CD4-positive, alpha-beta T cell (primary cell): ENCODE results near the gene GPR4. TPM values are rescaled to one million over a fixed set of nuclear protein-coding genes. Genes with fewer than 3 reads are reported as not detected.

Experiments used
- ATAC-seq: fragments of 200-7000 bp; cut with Tn5 transposase; one replicate; pipeline ENCODE4 v1.10.0; 2022; ENCODE audit warnings: mild to moderate bottlenecking; ENCODE audit not compliant: poor library complexity
- CTCF ChIA-PET: fragments of 350-600 bp; sonication (Branson Sonifier 250); formaldehyde crosslinking; loops from one replicate; lab custom pipeline; 2021; ENCODE audit warnings: antibody characterized with exemption, inconsistent platforms; lab: Charles Lee
- POLR2A ChIA-PET: fragments of 350-600 bp; sonication (Branson Sonifier 250); formaldehyde crosslinking; loops from one replicate; lab custom pipeline; 2021; ENCODE audit warnings: antibody characterized with exemption, inconsistent platforms; lab: Charles Lee
- DNase-seq, 14 experiments: peaks; one replicate each; pipeline ENCODE4 v3.0.0-alpha.2; 2013 to 2020; ENCODE audit warnings: mixed read lengths in 2 of 14
- H3K27ac ChIP-seq, 2 donors: one replicate each; pipeline versions ENCODE4 v1.5.1 to v1.7.0; 2013; ENCODE audit warnings: low read length in 2 of 2, low read depth in 1 of 2, mild to moderate bottlenecking in 1 of 2
- H3K27me3 ChIP-seq, 2 experiments: 1 replicate in 1 of 2; 2 replicates in 1 of 2; pipeline versions ENCODE4 v1.6.1 to v1.7.0; 2013; ENCODE audit warnings: low read length in 2 of 2, control low read depth in 1 of 2, mild to moderate bottlenecking in 1 of 2, moderate library complexity in 1 of 2; ENCODE audit not compliant: insufficient read depth in 2 of 2, control insufficient read depth in 1 of 2
- H3K36me3 ChIP-seq: one replicate; pipeline ENCODE4 v1.6.1; 2013; ENCODE audit warnings: low read length, control low read depth; ENCODE audit not compliant: insufficient read depth
- H3K4me1 ChIP-seq: one replicate; pipeline ENCODE4 v1.6.1; 2013; ENCODE audit warnings: low read length, control low read depth; ENCODE audit not compliant: insufficient read depth
- H3K4me3 ChIP-seq: one replicate; pipeline ENCODE4 v1.5.1; 2013; ENCODE audit warnings: mild to moderate bottlenecking, low read length, moderate library complexity
- H3K9me3 ChIP-seq, 2 experiments: 1 replicate in 1 of 2; 2 replicates in 1 of 2; pipeline versions ENCODE4 v1.6.1 to v1.7.0; 2013; ENCODE audit warnings: low read length in 2 of 2, mild to moderate bottlenecking in 2 of 2, control low read depth in 1 of 2, moderate library complexity in 1 of 2; ENCODE audit not compliant: control insufficient read depth in 1 of 2, insufficient read depth in 1 of 2
- H3K27ac Mint-ChIP-seq: one replicate; pipeline ENCODE4 v1.8.0; 2020; ENCODE audit warnings: mixed read lengths
- H3K27me3 Mint-ChIP-seq: one replicate; pipeline ENCODE4 v1.8.0; 2021; ENCODE audit warnings: mixed read lengths
- H3K36me3 Mint-ChIP-seq: one replicate; pipeline ENCODE4 v1.8.0; 2021; ENCODE audit warnings: low read depth, mixed read lengths
- H3K4me1 Mint-ChIP-seq: one replicate; pipeline ENCODE4 v1.8.0; 2021; ENCODE audit warnings: low read depth, mixed read lengths
- H3K4me3 Mint-ChIP-seq: one replicate; pipeline ENCODE4 v1.8.0; 2020; ENCODE audit warnings: mild to moderate bottlenecking, mixed read lengths
- H3K9me3 Mint-ChIP-seq: one replicate; pipeline ENCODE4 v1.8.0; 2020; ENCODE audit warnings: mixed read lengths
- CTCF ChIP-seq: fragments of 200-600 bp; IDR thresholded peaks from one replicate; pipeline ENCODE4 v1.8.0; 2022; ENCODE audit warnings: antibody characterized with exemption, mild to moderate bottlenecking
- intact Hi-C, 2 experiments: fragments of 100-400 bp; cut with DNase I in 1 of 2; cut with micrococcal nuclease in 1 of 2; formaldehyde crosslinking; loops; one replicate each; pipeline versions ENCODE4 v1.15.1 to v1.9.0; 2023 to 2025; cut with DNase I, micrococcal nuclease
- total RNA-seq, 174 experiments: library from RNA in 2 of 174; stranded (reverse) in 2 of 174; gene quantifications; one replicate each; pipeline ENCODE4 v1.2.3 and lab custom pipeline; 2021 to 2026

GPR4 gene
- total RNA-seq, 2 experiments from 2014 or later = not detected

- no peaks in the 10 kb centered on the region for H3K9me3 Mint-ChIP-seq
- H3K4me3 ChIP-seq = no peak overlapping the region
- no peaks in the 10 kb centered on the region for H3K27me3 ChIP-seq
- no peaks in the 10 kb centered on the region for H3K9me3 ChIP-seq
- H3K27ac ChIP-seq = no peak overlapping the region
- no peak for DNase-seq
- POLR2A ChIA-PET = no interaction called here
- peaks cover 52% of the 10 kb centered on the region for H3K4me1 Mint-ChIP-seq
- CTCF ChIA-PET = no interaction called here
- H3K27me3 Mint-ChIP-seq = no peaks in the 10 kb centered on the region
- H3K4me3 Mint-ChIP-seq = no peak overlapping the region
- no peak for TF ChIP-seq CTCF
- no peaks in the 10 kb centered on the region for H3K36me3 ChIP-seq
- no peak for ATAC-seq
- H3K36me3 Mint-ChIP-seq = no peaks in the 10 kb centered on the region
- intact Hi-C loops = no loop called here
- H3K27ac Mint-ChIP-seq = no peak overlapping the region
- H3K4me1 ChIP-seq = peaks cover 40% of the 10 kb centered on the region
These were observed 42.0 kb downstream of the GPR4 start for GRCh38 chr19:45560038-45560437.

GRCh38 chr19:45558399-45558878, 43.6 kb downstream of the GPR4 start:
- intact Hi-C loops = loop anchor here (1.0 to 5.0 kb wide), 7 partner anchors 34 to 131 kb away; partner anchors contain the start of gene VASP (in 2 of the 2)
- Histone ChIP-seq H3K4me3 (no peak overlapping the region), H3K27ac (no peak overlapping the region), H3K9me3 (no peaks in the 10 kb centered on the region), H3K27me3 (no peaks in the 10 kb centered on the region), H3K4me1 (peaks cover 30% of the 10 kb centered on the region), H3K36me3 (no peaks in the 10 kb centered on the region)
- peak; percentile 98 for ATAC-seq
- Mint-ChIP-seq H3K9me3 (no peaks in the 10 kb centered on the region), H3K27me3 (no peaks in the 10 kb centered on the region), H3K36me3 (no peaks in the 10 kb centered on the region), H3K4me3 (no peak overlapping the region), H3K4me1 (peaks cover 41% of the 10 kb centered on the region), H3K27ac (peak overlapping the region; percentile 4)
- ChIA-PET POLR2A (interaction anchor here (0.5 to 1.6 kb wide), 6 partner anchors 24 to 119 kb away, joined by 3 to 10 read pairs (median 4); partner anchors contain the start of gene OPA3), CTCF (interaction anchor here (0.6 to 2.3 kb wide), 32 partner anchors 9 to 194 kb away, joined by 3 to 13 read pairs (median 5); partner anchors contain the start of genes FBXO46, OPA3, PPM1N and PPP1R13L)
- TF ChIP-seq CTCF = peak; percentile 62
- peak; percentile 46 to 89 (median 62) for DNase-seq

DNA sequence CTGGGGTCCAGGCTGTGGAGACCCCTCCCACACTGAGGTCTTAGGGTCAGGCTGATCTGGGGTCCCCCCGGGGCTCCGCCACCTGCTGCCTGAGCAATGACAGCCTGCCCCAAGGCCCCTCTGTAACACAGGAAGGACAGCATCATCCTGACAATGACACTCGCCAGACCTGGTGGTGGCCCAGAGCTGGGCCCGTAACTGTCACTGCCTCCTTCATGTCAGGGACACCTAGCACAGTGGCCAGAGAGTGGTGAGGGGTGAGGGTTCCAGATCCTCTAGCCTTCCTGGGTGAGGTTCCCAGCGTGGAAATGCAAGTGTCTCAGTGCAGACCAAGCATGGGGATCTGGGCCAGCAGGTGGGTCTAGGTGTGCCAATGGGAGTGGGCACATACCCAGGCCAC, 45.2 kb downstream of the GPR4 start:
- Mint-ChIP-seq H3K4me1 (peaks cover 30% of the 10 kb centered on the region), H3K36me3 (peaks cover 2% of the 10 kb centered on the region), H3K4me3 (no peak overlapping the region), H3K27ac (no peak overlapping the region), H3K27me3 (no peaks in the 10 kb centered on the region), H3K9me3 (no peaks in the 10 kb centered on the region)
- TF ChIP-seq CTCF = no peak
- Histone ChIP-seq H3K27ac (no peak overlapping the region), H3K4me1 (peaks cover 14% of the 10 kb centered on the region), H3K9me3 (no peaks in the 10 kb centered on the region), H3K36me3 (peaks cover 6% of the 10 kb centered on the region), H3K27me3 (no peaks in the 10 kb centered on the region), H3K4me3 (no peak overlapping the region)
- DNase-seq (no peak), ATAC-seq (no peak)
- POLR2A ChIA-PET = no interaction called here
- intact Hi-C loops = loop anchor here (5.0 kb wide), 3 partner anchors 50 to 130 kb away; partner anchors contain the start of gene VASP (in 1 of the 2)
- CTCF ChIA-PET = interaction anchor here (2.3 kb wide), 1 partner anchor 12 kb away, joined by 11 read pairs; no protein-coding TSS in a partner anchor
